ENCODE measurements around the gene COA3.
"Not testable (repeated sequence)": the region's sequence is repeated elsewhere in the genome, so short reads cannot be mapped to it uniquely, and the experiment has no call there.

Gene COA3

DNA sequence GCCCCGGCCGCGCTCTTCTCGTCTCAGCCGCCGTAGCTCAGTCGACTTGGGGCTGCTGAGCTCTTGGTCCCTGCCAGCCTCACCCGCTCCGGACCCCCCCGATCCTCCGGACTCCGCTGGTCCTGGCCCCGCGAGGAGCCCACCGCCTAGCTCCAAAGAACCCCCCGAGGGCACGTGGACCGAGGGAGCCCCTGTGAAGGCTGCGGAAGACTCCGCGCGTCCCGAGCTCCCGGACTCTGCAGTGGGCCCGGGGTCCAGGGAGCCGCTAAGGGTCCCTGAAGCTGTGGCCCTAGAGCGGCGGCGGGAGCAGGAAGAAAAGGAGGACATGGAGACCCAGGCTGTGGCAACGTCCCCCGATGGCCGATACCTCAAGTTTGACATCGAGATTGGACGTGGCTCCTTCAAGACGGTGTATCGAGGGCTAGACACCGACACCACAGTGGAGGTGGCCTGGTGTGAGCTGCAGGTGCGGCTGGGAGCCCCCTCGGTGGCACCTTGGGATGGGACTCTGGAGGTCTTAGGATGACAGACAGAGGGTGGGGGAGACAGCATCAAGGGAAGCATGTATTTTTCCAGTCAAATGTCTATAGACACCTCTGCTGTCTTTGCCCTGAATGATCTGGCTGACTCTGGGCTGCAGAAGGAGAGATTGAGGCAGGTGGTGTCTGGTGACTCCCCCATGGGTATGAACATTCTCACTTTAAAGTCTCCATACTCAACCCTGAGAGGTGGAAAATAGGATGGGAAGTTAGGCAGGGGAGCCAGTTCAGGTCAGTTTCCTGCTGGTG, 17.5 kb downstream of the COA3 start:
- H3K79me2 ChIP-seq (ENCODE audit: control insufficient read depth, insufficient read depth, low read length, unreplicated experiment): peaks cover 18% of the 10 kb centered on the region
- no peak overlapping the region for H2AFZ ChIP-seq (ENCODE audit: low read length, unreplicated experiment)
- peaks cover 28% of the 10 kb centered on the region for H3K4me1 ChIP-seq (ENCODE audit: control insufficient read depth, insufficient read depth, low read length, unreplicated experiment)
- no peaks in the 10 kb centered on the region for H3K27me3 ChIP-seq (ENCODE audit: insufficient read depth, low read length)
- peaks cover 5% of the 10 kb centered on the region; the same call in 1 of the 2 replicates for H3K36me3 ChIP-seq (ENCODE audit: insufficient read depth, low read length)
- no peak overlapping the region for H3K27ac ChIP-seq (ENCODE audit: low read depth, low read length)
- peak overlapping the region; percentile 81 for H3K4me3 ChIP-seq (ENCODE audit: low read depth, low read length)

DNA sequence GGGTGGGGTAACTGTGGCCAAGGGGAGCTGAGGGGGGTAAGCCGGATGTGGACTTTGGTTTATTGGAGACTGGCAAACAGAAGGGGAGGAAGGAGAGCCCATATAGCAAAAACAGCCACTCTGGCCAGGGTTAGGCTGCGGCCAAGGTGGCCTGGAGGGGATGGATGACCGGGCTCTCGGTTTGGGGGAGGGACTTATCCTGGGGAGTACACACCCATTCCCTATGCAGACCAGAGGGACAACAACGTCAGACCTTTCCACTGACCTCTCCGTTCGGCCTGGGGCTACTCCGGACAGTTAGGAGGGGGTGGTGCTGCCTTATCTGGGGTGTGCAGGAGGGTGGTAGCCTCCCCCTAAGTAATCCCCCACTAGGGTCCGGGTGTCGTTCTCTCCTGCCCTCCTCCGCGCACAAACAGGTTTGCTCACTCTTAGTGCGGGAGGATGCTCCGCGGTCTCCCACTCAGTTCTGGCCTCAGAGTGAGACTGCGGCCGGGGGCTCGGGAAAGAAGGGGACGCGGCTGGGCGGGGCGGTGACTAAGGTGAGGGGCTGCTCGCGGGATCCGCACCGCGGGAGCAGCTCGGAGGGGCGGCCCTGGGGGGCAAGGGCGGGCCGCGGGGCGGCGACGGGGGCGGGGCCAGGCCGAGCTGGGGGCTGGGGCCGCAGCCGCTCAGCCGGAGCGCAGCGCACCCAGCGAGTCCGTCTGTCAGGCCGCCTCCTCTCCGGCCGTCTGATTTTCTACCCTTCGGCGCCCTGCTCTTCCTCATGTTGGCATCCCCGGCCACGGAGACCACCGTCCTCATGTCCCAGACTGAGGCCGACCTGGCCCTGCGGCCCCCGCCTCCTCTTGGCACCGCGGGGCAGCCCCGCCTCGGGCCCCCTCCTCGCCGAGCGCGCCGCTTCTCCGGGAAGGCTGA, 18.3 kb downstream of the COA3 start, which contains the start of gene WNK4:
WNK4 (plus strand) TSS at position 675 of the 915 bp plus-strand sequence; CDS start at position 764, 89 bp downstream.
- Histone ChIP-seq H2AFZ (ENCODE audit: low read length, unreplicated experiment) (no peak within 1 kb of the TSS), H3K36me3 (ENCODE audit: insufficient read depth, low read length) (peaks cover 3% of the 10 kb centered on the region; the same call in 1 of the 2 replicates), H3K27me3 (ENCODE audit: insufficient read depth, low read length) (no peaks in the 10 kb centered on the region), H3K27ac (ENCODE audit: low read depth, low read length) (no peak within 1 kb of the TSS), H3K4me3 (ENCODE audit: low read depth, low read length) (peak within 1 kb of the TSS; percentile 81), H3K4me1 (ENCODE audit: control insufficient read depth, insufficient read depth, low read length, unreplicated experiment) (peaks cover 36% of the 10 kb centered on the region), H3K79me2 (ENCODE audit: control insufficient read depth, insufficient read depth, low read length, unreplicated experiment) (peaks cover 20% of the 10 kb centered on the region)

- H3K27me3 ChIP-seq (ENCODE audit: insufficient read depth, low read length): no peaks in the 10 kb centered on the region
- peaks cover 43% of the 10 kb centered on the region for H3K4me1 ChIP-seq (ENCODE audit: control insufficient read depth, insufficient read depth, low read length, unreplicated experiment)
- H3K79me2 ChIP-seq (ENCODE audit: control insufficient read depth, insufficient read depth, low read length, unreplicated experiment): peaks cover 26% of the 10 kb centered on the region
- H2AFZ ChIP-seq (ENCODE audit: low read length, unreplicated experiment): no peak overlapping the region
- no peak overlapping the region for H3K4me3 ChIP-seq (ENCODE audit: low read depth, low read length)
- no peaks in the 10 kb centered on the region for H3K36me3 ChIP-seq (ENCODE audit: insufficient read depth, low read length)
- H3K27ac ChIP-seq (ENCODE audit: low read depth, low read length): no peak overlapping the region
Observed at GRCh38 chr17:42779304-42779935, 19.1 kb downstream of the COA3 start.

GRCh38 chr17:42778570-42778969, 19.9 kb downstream of the COA3 start:
- Histone ChIP-seq H3K4me1 (ENCODE audit: control insufficient read depth, insufficient read depth, low read length, unreplicated experiment) (peaks cover 39% of the 10 kb centered on the region), H3K4me3 (ENCODE audit: low read depth, low read length) (no peak overlapping the region), H3K27me3 (ENCODE audit: insufficient read depth, low read length) (no peaks in the 10 kb centered on the region), H3K79me2 (ENCODE audit: control insufficient read depth, insufficient read depth, low read length, unreplicated experiment) (peaks cover 25% of the 10 kb centered on the region), H3K36me3 (ENCODE audit: insufficient read depth, low read length) (no peaks in the 10 kb centered on the region), H3K27ac (ENCODE audit: low read depth, low read length) (no peak overlapping the region), H2AFZ (ENCODE audit: low read length, unreplicated experiment) (no peak overlapping the region)

DNA sequence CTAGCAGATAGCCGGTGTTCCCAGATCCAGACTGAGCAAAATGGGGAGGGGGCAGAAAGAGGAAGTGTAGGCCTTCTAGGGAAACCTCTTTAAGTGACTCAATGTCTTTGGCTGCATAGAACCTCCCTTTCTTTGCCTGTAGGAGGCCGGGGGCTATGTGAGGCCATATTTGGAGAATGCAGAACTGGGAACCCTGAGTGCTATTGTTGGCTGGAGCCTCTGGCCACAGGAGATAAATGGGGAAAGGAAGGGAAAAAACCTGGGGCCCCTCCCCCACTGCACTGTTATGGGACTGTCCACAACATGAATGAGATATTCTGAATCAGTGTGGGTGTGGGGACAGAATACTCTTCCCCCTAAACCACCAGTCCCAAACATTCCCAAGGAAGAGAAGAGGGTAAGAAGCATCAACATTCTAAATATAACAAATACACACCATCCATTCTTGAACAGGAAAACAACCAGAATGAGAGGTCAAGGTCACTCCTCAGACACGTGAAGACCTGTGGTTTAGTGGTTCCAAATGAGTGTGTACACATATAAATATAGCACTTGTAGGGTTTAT, 22.9 kb downstream of the COA3 start:
- Histone ChIP-seq H3K4me3 (ENCODE audit: low read depth, low read length) (no peak overlapping the region), H3K4me1 (ENCODE audit: control insufficient read depth, insufficient read depth, low read length, unreplicated experiment) (peaks cover 21% of the 10 kb centered on the region), H3K79me2 (ENCODE audit: control insufficient read depth, insufficient read depth, low read length, unreplicated experiment) (peaks cover 12% of the 10 kb centered on the region), H2AFZ (ENCODE audit: low read length, unreplicated experiment) (no peak overlapping the region), H3K27me3 (ENCODE audit: insufficient read depth, low read length) (no peaks in the 10 kb centered on the region), H3K27ac (ENCODE audit: low read depth, low read length) (peak overlapping the region; percentile 81), H3K36me3 (ENCODE audit: insufficient read depth, low read length) (no peaks in the 10 kb centered on the region)

GRCh38 chr17:42774066-42774745, 24.3 kb downstream of the COA3 start:
- H3K27ac ChIP-seq (ENCODE audit: low read depth, low read length): peak overlapping the region; percentile 81
- peak overlapping the region; percentile 92 for H3K4me3 ChIP-seq (ENCODE audit: low read depth, low read length)
- peaks cover 17% of the 10 kb centered on the region for H3K4me1 ChIP-seq (ENCODE audit: control insufficient read depth, insufficient read depth, low read length, unreplicated experiment)
- H2AFZ ChIP-seq (ENCODE audit: low read length, unreplicated experiment): no peak overlapping the region
- H3K27me3 ChIP-seq (ENCODE audit: insufficient read depth, low read length): no peaks in the 10 kb centered on the region
- H3K79me2 ChIP-seq (ENCODE audit: control insufficient read depth, insufficient read depth, low read length, unreplicated experiment): peaks cover 12% of the 10 kb centered on the region
- H3K36me3 ChIP-seq (ENCODE audit: insufficient read depth, low read length): no peaks in the 10 kb centered on the region

- H3K36me3 ChIP-seq (ENCODE audit: insufficient read depth, low read length): no peaks in the 10 kb centered on the region
- peak within 1 kb of the TSS; percentile 96 for H2AFZ ChIP-seq (ENCODE audit: low read length, unreplicated experiment)
- peaks cover 17% of the 10 kb centered on the region for H3K4me1 ChIP-seq (ENCODE audit: control insufficient read depth, insufficient read depth, low read length, unreplicated experiment)
- H3K79me2 ChIP-seq (ENCODE audit: control insufficient read depth, insufficient read depth, low read length, unreplicated experiment): peaks cover 12% of the 10 kb centered on the region
- H3K4me3 ChIP-seq (ENCODE audit: low read depth, low read length): peak within 1 kb of the TSS; percentile 92
- H3K27me3 ChIP-seq (ENCODE audit: insufficient read depth, low read length): no peaks in the 10 kb centered on the region
- peak within 1 kb of the TSS; percentile 81 for H3K27ac ChIP-seq (ENCODE audit: low read depth, low read length)
Observed at GRCh38 chr17:42773290-42774035, 25.0 kb downstream of the COA3 start, which contains the start of gene VPS25. Gene VPS25, plus strand, starts transcription at chr17:42773449. Its CDS starts 27 bp downstream, at chr17:42773476.

DNA sequence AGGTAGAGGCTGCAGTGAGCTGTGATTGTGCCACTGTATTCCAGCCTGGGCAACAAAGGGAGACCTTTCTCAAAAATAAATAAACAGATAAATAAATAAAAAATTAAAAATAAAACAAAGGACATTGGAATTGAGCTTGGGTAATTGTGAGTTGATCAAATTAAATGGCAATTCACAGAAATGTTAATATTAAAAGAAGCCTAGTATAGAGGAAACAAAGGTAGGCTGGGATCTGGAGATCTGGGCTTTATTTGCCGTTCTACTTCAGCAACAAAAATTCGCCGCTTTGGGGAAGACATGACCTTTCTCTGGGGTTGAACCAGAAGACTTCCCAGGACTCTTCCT, 25.6 kb downstream of the COA3 start:
- Histone ChIP-seq H3K27ac (ENCODE audit: low read depth, low read length) (peak overlapping the region; percentile 81), H3K36me3 (ENCODE audit: insufficient read depth, low read length) (no peaks in the 10 kb centered on the region), H3K27me3 (ENCODE audit: insufficient read depth, low read length) (no peaks in the 10 kb centered on the region), H2AFZ (ENCODE audit: low read length, unreplicated experiment) (peak overlapping the region; percentile 62), H3K79me2 (ENCODE audit: control insufficient read depth, insufficient read depth, low read length, unreplicated experiment) (peaks cover 12% of the 10 kb centered on the region), H3K4me3 (ENCODE audit: low read depth, low read length) (peak overlapping the region; percentile 92), H3K4me1 (ENCODE audit: control insufficient read depth, insufficient read depth, low read length, unreplicated experiment) (peaks cover 17% of the 10 kb centered on the region)

GRCh38 chr17:42769964-42770363, 28.5 kb downstream of the COA3 start:
- H2AFZ ChIP-seq (ENCODE audit: low read length, unreplicated experiment); H3K4me3 ChIP-seq (ENCODE audit: low read depth, low read length); H3K27ac ChIP-seq (ENCODE audit: low read depth, low read length); H3K79me2 ChIP-seq (ENCODE audit: control insufficient read depth, insufficient read depth, low read length, unreplicated experiment); H3K36me3 ChIP-seq (ENCODE audit: insufficient read depth, low read length); H3K27me3 ChIP-seq (ENCODE audit: insufficient read depth, low read length): not testable (repeated sequence)
- peaks cover 12% of the 10 kb centered on the region for H3K4me1 ChIP-seq (ENCODE audit: control insufficient read depth, insufficient read depth, low read length, unreplicated experiment)

All from ACC112 (cell line).